GM21529 (cell line): ENCODE measurements around the gene HSD11B1L.

Experiments
- ATAC-seq: cut with Tn5 transposase; IDR thresholded peaks from one replicate; pipeline ENCODE4 v1.9.1; 2021; ENCODE audit not compliant: unreplicated experiment

The HSD11B1L gene

DNA sequence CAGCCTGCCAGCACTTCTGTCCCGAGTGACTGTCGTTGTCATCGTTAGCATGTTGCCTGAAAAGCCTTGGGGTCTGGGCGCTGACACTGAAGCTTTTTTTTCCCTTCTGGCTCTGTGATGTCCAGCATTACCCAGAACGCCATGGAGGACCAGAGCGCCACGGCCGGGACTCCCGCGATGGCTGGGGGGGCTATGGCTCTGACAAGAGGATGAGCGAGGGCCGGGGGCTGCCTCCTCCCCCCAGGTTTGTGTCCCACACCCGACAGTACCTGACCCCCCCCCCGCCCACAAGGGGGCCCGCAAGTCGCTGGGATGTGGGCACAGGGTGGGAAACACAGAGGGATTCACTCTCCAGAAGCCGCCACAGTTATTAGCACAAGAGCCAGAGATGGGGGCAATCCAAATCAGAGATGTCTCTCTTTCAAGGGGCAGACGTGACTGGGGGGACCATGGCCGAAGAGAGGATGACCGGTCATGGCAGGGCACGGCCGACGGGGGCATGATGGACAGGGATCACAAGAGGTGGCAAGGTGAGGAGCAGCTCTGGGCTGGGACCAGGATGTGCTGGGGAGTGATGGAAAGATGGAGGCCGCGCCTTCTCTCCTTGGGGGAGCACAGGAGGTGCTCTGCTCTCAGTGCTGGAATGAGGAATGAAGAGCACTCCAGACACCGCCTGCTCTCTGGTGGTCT, 13.8 kb upstream of the HSD11B1L start:
- no peak for ATAC-seq

GRCh38 chr19:5667751-5668271, 13.0 kb upstream of the HSD11B1L start:
- no peak for ATAC-seq

DNA sequence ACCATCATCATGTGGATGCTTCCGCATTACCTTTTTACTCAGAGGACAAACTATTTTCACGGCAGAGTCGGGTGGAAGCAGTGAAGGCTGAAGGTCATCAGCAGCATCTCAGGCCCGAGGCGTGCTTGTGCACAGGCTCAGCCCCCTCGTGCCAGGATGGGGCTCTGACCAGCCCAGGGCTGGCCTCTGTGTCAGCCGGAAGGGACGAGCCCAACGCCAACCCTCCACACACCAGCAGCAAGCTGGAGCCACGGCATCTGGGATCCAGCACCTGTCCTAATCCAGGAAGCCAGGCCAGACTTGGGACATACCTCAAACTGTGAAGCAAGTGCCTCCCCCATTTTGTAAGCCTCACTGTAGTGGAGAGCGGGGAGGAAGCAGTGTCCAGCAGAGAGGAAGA, 11.6 kb upstream of the HSD11B1L start:
- ATAC-seq, result no peak

- ATAC-seq, result no peak
These were observed 9.2 kb upstream of the HSD11B1L start for GRCh38 chr19:5671600-5671999.

GRCh38 chr19:5672708-5673459, 7.9 kb upstream of the HSD11B1L start:
- no peak for ATAC-seq

GRCh38 chr19:5673752-5674151, 7.1 kb upstream of the HSD11B1L start:
- ATAC-seq, result no peak

DNA sequence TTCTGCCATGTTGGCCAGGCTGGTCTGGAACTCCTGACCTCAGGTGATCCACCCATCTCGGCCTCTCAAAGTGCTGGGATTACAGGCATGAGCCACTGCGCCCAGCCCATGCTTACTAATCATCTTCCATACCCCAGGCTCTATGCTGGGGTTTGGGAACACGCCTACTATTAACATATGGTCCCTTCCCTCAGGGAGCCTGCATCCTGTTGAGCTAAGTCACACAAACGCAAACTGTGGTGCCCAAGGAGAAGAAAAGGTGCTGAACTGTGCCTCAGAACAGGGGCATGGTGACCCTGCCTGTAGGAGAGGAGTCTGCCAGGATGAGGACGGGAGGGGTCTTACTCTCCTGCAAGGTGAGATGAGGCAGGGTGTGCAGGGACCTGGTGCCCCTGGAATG, 6.1 kb upstream of the HSD11B1L start:
- no peak for ATAC-seq

DNA sequence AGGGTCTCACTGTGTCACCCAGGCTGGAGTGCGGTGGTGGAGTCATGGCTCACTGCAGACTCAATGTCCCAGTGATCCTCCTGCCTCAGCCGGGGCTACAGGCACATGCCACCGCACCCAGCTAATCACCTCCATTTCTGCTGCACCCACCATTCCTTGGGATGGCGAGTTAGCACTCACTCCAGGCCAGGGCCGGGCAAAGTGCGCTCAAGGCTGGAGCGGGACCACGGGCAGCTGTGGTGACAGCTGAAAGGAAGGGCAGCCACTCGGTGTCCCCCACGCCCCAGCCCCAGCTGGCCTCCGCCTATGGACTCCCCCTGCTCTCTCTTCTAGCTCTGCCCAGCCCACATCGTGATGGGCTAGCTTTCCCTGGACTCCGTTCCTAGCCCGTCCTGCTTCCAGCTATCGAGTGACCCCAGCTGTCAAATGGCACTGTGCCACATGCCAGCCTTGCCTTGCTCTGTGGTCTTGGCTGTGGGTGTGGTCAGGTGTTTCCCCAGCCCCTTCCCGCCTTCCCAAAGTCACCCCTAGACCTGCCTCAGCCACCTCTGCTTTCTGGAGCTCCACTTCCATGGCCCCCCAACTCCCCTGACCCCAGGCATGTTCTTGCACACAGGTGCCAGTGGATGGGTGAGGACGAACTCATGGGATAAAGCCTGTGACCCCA, 4.6 kb upstream of the HSD11B1L start:
- no peak for ATAC-seq

DNA sequence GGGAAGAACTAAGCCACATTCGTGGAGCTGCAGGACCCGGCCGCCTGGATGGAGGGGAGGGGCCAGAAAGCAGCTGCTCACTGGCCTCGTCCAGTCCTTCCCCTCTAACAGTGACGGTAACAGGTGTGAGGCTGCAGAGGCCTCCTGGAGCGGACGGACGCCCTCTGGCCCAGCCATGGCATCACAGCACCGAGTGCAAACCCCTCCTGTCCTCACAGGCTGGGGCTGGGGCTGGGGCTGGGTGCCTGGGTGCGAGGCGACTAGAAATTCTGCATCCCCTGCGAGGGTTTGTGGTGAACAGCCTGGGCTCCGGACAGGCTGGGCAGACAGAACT, 4.1 kb upstream of the HSD11B1L start:
- ATAC-seq, result no peak

GRCh38 chr19:5677136-5677535, 3.7 kb upstream of the HSD11B1L start:
- no peak for ATAC-seq

DNA sequence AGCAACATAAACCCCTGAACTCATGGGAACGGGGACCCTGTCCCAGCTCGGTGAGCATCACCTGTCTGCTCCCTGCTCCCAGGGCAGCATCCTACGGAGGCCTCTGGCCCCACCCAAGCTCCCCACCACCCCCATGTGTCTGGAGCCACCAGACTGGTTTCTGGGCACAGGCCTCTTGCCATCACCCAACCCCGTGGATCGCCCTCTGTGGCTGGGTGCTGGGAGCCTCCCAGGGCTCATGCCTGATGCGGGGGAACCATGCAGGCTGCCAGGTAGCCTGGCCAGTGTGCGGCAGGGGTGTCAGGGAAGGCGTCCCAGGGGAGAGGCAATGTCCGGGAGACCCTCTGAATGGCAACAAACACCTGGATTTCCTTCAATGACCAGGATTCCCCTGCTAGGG, 3.2 kb upstream of the HSD11B1L start:
- ATAC-seq, result no peak

DNA sequence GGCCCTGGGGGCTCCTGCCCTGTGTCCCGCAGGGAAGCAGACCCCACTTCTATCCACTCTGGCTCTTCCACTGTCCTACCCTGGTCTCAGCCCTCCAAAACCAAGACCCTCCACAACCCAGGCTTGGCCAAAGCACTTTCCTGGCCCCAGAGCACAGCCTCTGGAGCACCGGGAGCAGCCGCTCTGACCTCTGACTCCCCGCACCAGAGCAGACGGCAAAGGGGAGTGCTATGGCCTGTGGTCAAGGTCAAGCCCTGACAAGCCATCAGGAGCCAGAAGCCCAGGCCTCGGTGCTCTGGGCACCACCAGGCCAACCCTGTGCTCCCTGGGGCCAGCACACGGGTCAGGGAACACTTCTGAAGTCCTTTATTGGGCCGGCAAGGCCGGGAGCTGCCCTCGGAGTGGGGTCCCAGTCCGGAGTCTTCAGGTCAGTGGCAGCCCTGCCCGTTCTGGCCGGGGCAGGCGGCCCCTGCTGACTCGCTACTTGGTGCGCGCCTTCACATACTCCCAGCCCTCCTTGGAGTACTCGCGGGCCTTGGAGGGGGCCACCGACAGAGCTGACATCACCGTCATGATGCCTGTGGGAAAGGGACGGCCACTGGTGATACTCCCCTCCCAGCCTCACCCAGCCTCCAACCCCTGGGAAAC, 2.6 kb upstream of the HSD11B1L start:
- no peak for ATAC-seq

DNA sequence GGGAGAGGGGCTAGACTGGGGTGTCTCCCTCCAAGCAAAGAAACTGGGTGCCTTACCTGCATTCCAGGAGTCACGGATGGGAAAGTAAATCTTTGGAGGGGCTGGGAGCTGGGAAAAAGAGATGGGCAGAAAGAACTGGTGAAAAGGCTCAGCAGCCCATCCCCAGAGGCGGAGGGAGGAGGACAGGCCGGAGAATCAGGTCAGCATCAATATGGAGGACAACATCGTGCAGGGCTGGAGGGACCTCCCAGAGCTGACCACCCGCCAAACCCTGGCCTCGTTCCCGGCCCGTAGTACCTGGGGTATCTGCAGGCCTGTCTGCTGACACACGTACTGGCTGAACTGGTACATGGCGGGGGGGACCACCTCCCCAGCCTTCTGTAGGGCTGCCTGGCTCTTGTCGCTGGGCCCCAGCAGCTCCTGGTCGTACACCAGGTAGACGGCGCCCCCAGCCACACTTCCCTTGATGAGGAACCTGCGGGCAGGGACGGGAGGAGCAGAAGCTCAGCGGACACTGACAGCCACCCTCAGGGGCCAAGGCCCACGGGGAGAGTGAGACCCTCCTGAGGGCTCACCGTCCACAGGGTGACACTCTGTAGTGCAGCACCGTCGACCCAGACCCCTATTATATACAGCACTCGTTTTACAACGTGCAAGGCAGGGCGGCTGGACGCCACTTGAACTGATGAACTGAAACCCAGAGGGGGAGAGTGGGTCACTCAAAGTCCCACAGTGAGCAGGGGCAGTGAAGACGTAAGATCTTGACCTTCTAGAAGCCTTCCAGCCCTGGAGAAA, 1.3 kb upstream of the HSD11B1L start:
- no peak for ATAC-seq

DNA sequence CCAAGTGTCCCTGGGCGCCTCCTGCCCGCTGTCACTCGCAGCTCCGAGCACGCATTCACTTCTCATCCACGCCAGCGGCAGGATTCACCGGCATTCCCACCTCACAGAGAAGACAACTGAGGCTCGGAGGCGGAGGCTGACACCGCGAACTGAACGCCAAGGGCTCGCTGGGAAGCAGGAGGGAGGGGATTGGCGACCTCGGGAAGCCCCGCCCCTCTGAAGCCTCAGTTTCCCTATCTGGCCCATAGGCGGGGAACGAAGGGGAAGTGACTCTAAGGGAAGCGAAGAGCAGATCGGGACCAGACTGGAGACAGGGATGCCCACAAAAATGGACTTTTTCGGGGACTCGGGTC, 767 bp upstream of the HSD11B1L start:
- ATAC-seq, result no peak

- ATAC-seq, result no peak
These were observed 722 bp downstream of the HSD11B1L start for GRCh38 chr19:5681391-5682106.

DNA sequence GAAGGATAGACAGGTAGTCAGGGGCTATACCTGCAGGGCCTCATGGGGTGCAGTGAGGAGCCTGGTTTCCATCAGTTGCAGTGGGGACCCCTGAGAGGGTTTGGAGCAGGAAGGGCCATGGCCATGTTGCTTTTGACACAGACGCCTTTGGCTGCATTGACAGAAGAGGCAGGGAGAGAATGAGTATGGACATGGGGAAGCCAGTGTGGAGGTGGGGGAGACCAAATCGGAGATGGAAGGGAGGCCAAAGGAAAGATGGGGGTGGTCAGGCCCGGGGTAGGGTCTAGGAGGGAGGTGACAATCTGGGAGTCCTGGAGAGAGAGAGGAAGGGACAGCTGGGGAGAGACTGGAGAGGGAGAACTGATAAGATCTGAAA, 1.3 kb downstream of the HSD11B1L start:
- ATAC-seq, result no peak

GRCh38 chr19:5683177-5683886, 2.5 kb downstream of the HSD11B1L start:
- no peak for ATAC-seq

- ATAC-seq, result no peak
These were observed 4.0 kb downstream of the HSD11B1L start for GRCh38 chr19:5684694-5685430.

DNA sequence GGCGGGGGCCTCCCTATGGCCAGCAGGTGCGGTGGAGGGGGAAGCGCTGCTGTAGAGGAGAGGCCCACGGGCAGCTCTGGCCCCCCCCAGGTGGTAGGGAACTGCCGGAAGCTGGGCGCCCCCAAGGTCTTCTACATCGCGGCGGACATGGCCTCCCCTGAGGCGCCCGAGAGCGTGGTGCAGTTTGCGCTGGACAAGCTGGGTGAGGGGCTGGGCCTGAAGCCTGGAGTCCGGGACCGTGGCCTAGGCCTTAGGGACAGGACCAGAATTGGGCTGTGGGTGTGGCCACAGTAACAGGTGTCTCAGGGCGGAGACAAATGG, 5.5 kb downstream of the HSD11B1L start:
- no peak for ATAC-seq
